HepG2 (cell line): ENCODE measurements around the gene NBEAL2. TPM values are rescaled to one million over a fixed set of nuclear protein-coding genes. Genes with fewer than 3 reads are reported as not detected.

Source experiments
- ATAC-seq: fragments of 200-7000 bp; cut with Tn5 transposase; 3 replicates; pipeline ENCODE4 v1.9.1; 2020; ENCODE audit warnings: mild to moderate bottlenecking, moderate library complexity
- BruUV-seq: library from RNA; stranded (reverse); fragments of 400-500 nt; replicated peaks from 2 replicates; lab custom pipeline; 2021; lab: Mats Ljungman, UMichigan
- CTCF ChIA-PET: fragments of 300-600 bp; formaldehyde crosslinking; extraction: SDS; loops from one replicate; lab custom pipeline; 2021; ENCODE audit warnings: low total read pairs, inconsistent platforms, low intra/inter-chr PET ratio; lab: Yijun Ruan, JAX
- POLR2A ChIA-PET: fragments of 350-600 bp; sonication (Branson Sonifier 250); formaldehyde crosslinking; loops from one replicate; lab custom pipeline; 2020; ENCODE audit warnings: antibody characterized with exemption, inconsistent platforms; lab: Yijun Ruan, JAX
- DNase-seq: peaks from one replicate; pipeline ENCODE4 v3.0.0-alpha.2; 2015; ENCODE audit warnings: low spot score
- FAIRE-seq: peaks from 3 replicates; lab custom pipeline; 2011; peaks lifted over from hg19 to GRCh38; lab: Jason Lieb, UNC
- H2AFZ ChIP-seq: one replicate; pipeline ENCODE4 v1.6.1; 2011; ENCODE audit warnings: low read length, inconsistent platforms
- H3K27ac ChIP-seq: fragments of 300-600 bp; 3 replicates; pipeline ENCODE4 v1.8.0; 2011; ENCODE audit warnings: mixed run types, mild to moderate bottlenecking, mixed read lengths, low read length, inconsistent platforms; ENCODE audit not compliant: insufficient read depth; ENCODE audit errors: extremely low read length
- H3K27me3 ChIP-seq, 2 experiments: fragments of 200-600 bp in 1 of 2; 2 replicates in 1 of 2; 3 replicates in 1 of 2; pipeline versions ENCODE4 v1.6.0 to v1.8.0; 2011; ENCODE audit warnings: low read length in 2 of 2, mild to moderate bottlenecking in 2 of 2, moderate library complexity in 2 of 2, inconsistent platforms in 1 of 2; ENCODE audit not compliant: insufficient read depth in 2 of 2, control insufficient read depth in 1 of 2
- H3K36me3 ChIP-seq, 2 experiments: fragments of 200-600 bp in 1 of 2; replicated peaks in 1 of 2; 2 replicates in 1 of 2; 3 replicates in 1 of 2; pipeline versions ENCODE4 v1.5.1 to v1.8.0; 2011; ENCODE audit warnings: low read length in 2 of 2, inconsistent platforms in 1 of 2; ENCODE audit not compliant: insufficient read depth in 2 of 2, control insufficient read depth in 1 of 2
- H3K4me1 ChIP-seq: 2 replicates; pipeline ENCODE4 v1.5.1; 2012; ENCODE audit warnings: low read length, inconsistent platforms; ENCODE audit not compliant: insufficient read depth
- H3K4me2 ChIP-seq: 2 replicates; pipeline ENCODE4 v1.6.0; 2011; ENCODE audit warnings: low read depth, low read length, inconsistent platforms
- H3K4me3 ChIP-seq, 3 experiments: fragments of 200-600 bp in 1 of 3; sonication (generic), shearing (Covaris generic) in 1 of 3; replicated peaks in 1 of 3; 2 replicates each; pipeline ENCODE4 v1.5.1; 2011 to 2016; ENCODE audit warnings: low read length in 3 of 3, inconsistent platforms in 2 of 3, low read depth in 2 of 3, mild to moderate bottlenecking in 2 of 3, control low read depth in 1 of 3, mixed read lengths in 1 of 3; ENCODE audit not compliant: insufficient read depth in 1 of 3
- H3K79me2 ChIP-seq: one replicate; pipeline ENCODE4 v1.6.1; 2011; ENCODE audit warnings: low read length, inconsistent platforms; ENCODE audit not compliant: insufficient read depth
- H3K9ac ChIP-seq: 2 replicates; pipeline ENCODE4 v1.6.0; 2011; ENCODE audit warnings: mild to moderate bottlenecking, low read depth, low read length, inconsistent platforms; ENCODE audit not compliant: insufficient read depth
- H3K9me3 ChIP-seq: 2 replicates; pipeline ENCODE4 v1.5.1; 2012; ENCODE audit warnings: mild to moderate bottlenecking, low read length
- H4K20me1 ChIP-seq: 2 replicates; pipeline ENCODE4 v1.6.0; 2011; ENCODE audit warnings: inconsistent platforms, mild to moderate bottlenecking, low read length, moderate library complexity; ENCODE audit not compliant: insufficient read depth
- AGO1 ChIP-seq: fragments of 200-400 bp; formaldehyde crosslinking; IDR thresholded peaks from 2 replicates; pipeline ENCODE4 v1.6.1; 2017; ENCODE audit warnings: mild to moderate bottlenecking, low read depth, low read length, moderate library complexity; ENCODE audit not compliant: poor library complexity, severe bottlenecking
- FOXC1 ChIP-seq: sonication (generic); formaldehyde crosslinking; IDR thresholded peaks from 2 replicates; pipeline ENCODE4 v1.8.0; 2022; ENCODE audit warnings: mild to moderate bottlenecking, missing genetic modification reagents, borderline replicate concordance
- RBM22 ChIP-seq: fragments of 200-400 bp; formaldehyde crosslinking; optimal IDR thresholded peaks from 2 replicates; pipeline ENCODE3; 2017; ENCODE audit warnings: mild to moderate bottlenecking, low read length, moderate library complexity
- RBM39 ChIP-seq: fragments of 200-400 bp; formaldehyde crosslinking; IDR thresholded peaks from one replicate; pipeline ENCODE4 v1.6.1; 2018; ENCODE audit warnings: antibody characterized with exemption, mild to moderate bottlenecking, low read depth, low read length; ENCODE audit not compliant: poor library complexity, severe bottlenecking
- RFXANK ChIP-seq: IDR thresholded peaks from 2 replicates; pipeline ENCODE4 v1.6.1; 2016
- SP1 ChIP-seq, 2 experiments: fragments of 450-650 bp in 1 of 2; sonication (generic) in 1 of 2; formaldehyde crosslinking in 1 of 2; IDR thresholded peaks; 2 replicates each; pipeline versions ENCODE4 v1.4.0 to v1.6.1; 2016 to 2020; ENCODE audit warnings: missing genetic modification reagents in 1 of 2
- ZNF580 ChIP-seq: IDR thresholded peaks from 2 replicates; pipeline ENCODE4 v1.6.1; 2016; ENCODE audit warnings: low read depth, borderline replicate concordance
- WGBS: methylation state at CpG from one replicate; pipeline ENCODE4 v1.1.6; 2017; ENCODE audit warnings: low lambda C conversion rate; 5-methylcytosine and 5-hydroxymethylcytosine counted together
- in situ Hi-C: cut with HindIII; loops from 2 replicates; pipeline ENCODE4 v1.10.0; 2017; ENCODE audit warnings: low pct_unique_long_range_greater_than_20kb; ENCODE audit not compliant: extremely low pct_ligation_motif_present
- intact Hi-C: fragments of 100-400 bp; cut with micrococcal nuclease; formaldehyde crosslinking; loops from one replicate; pipeline ENCODE4 v1.10.0; 2022; ENCODE audit not compliant: unreplicated experiment
- polyA plus RNA-seq, 8 experiments: library from polyadenylated mRNA; depleted of rRNA in 3 of 8; stranded (reverse) in 7 of 8; unstranded in 1 of 8; fragments of >200 nt; fragmentation: Illumina TruSeq in 4 of 8; extraction: Trizol in 4 of 8; gene quantifications; 2 replicates each; pipeline versions ENCODE4 v1.2.1 to v1.2.3, GENCODE V29; 2011 to 2016; ENCODE audit warnings: low read depth in 4 of 8, missing spikeins in 1 of 8, mixed read lengths in 1 of 8; ENCODE audit not compliant: insufficient read depth in 1 of 8
- total RNA-seq, 5 experiments: library from RNA; depleted of rRNA; stranded (reverse); fragments of >200 nt; fragmentation: Illumina TruSeq; extraction: Trizol; gene quantifications; 2 replicates each; pipeline ENCODE4 v1.2.3, GENCODE V29; 2016; ENCODE audit warnings: low read depth in 1 of 5
- TF ChIP-seq, protein P1 (sequence below): sonication (generic); formaldehyde crosslinking; IDR thresholded peaks from 2 replicates; pipeline ENCODE4 v1.8.0; 2022; ENCODE audit warnings: mild to moderate bottlenecking, missing genetic modification reagents, borderline replicate concordance
- TF ChIP-seq, protein P2 (sequence below): IDR thresholded peaks from 2 replicates; pipeline ENCODE4 v1.6.1; 2012; ENCODE audit warnings: low read depth, low read length, improper control_type of control experiment
- TF ChIP-seq, protein P3 (sequence below): sonication (generic); formaldehyde crosslinking; IDR thresholded peaks from 2 replicates; pipeline ENCODE4 v1.4.0; 2020; ENCODE audit warnings: mild to moderate bottlenecking, missing genetic modification reagents

The NBEAL2 gene
- total and polyA plus RNA-seq, 2 of the 13 experiments (the other 11 are each of a cell fraction or from before 2014, with no cell fraction given) = 9.7 to 12.4 TPM

DNA sequence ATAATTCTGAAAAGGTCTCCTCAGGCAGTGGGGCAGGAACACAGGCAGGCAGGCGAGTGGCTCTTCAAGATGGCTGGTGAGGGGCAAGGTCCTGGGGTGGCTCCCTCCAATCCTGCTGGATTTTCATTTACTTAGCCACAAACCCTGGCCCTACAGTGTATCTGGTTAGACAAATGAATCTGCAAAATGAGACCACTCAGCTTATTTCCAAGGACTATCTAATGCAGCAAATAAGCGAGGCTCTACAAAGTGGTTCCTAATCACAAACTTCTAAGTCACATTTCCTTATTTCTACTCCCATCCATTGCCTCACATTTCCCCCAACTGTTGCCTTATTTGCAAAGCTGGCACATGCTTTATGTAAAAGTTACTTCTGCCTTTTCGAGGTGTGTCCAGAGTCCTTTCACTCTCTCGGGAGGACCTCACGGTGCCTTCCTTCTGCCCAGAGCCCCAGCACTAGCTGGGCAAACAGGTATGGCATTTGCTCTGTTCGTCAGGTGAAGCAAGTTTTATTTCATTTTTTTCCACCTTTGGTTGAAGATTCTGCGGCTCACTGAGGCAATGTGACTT is 43.4 kb upstream of the NBEAL2 start:
- H4K20me1 ChIP-seq = peaks cover 18% of the 10 kb centered on the region
- H3K4me3 ChIP-seq = no peak overlapping the region
- no peak overlapping the region for H3K27ac ChIP-seq
- BruUV-seq = no TSS peak
- 94% methylated on average over 7 of the region's 7 CpGs for WGBS
- no peaks in the 10 kb centered on the region for H3K27me3 ChIP-seq
- DNase-seq (no peak), FAIRE-seq (no peak), ATAC-seq (no peak)
- TF ChIP-seq RBM22 (peak; percentile 1), ZNF580 (0 out of 2 replicates have a peak, but pooled peaks have one; percentile 1), AGO1 (no peak)
- no peak overlapping the region for H3K9ac ChIP-seq
- H3K9me3 ChIP-seq = no peaks in the 10 kb centered on the region
- in situ Hi-C loops (no loop called here), intact Hi-C loops (no loop called here)
- ChIA-PET POLR2A (interaction anchor here (1.2 to 2.2 kb wide), 5 partner anchors 8 to 56 kb away, joined by 3 to 19 read pairs (median 8); partner anchors contain the start of genes CCDC12 and NBEAL2), CTCF (interaction anchor here (1.2 kb wide), 1 partner anchor 13 kb away, joined by 3 read pairs; no protein-coding TSS in a partner anchor)
- peaks cover 92% of the 10 kb centered on the region for H3K4me1 ChIP-seq
- peaks cover 66% of the 10 kb centered on the region for H3K79me2 ChIP-seq
- H3K36me3 ChIP-seq = peaks cover 16 to 66% of the 10 kb centered on the region in 2 experiments
- H2AFZ ChIP-seq = no peak overlapping the region
- H3K4me2 ChIP-seq = no peak overlapping the region

DNA sequence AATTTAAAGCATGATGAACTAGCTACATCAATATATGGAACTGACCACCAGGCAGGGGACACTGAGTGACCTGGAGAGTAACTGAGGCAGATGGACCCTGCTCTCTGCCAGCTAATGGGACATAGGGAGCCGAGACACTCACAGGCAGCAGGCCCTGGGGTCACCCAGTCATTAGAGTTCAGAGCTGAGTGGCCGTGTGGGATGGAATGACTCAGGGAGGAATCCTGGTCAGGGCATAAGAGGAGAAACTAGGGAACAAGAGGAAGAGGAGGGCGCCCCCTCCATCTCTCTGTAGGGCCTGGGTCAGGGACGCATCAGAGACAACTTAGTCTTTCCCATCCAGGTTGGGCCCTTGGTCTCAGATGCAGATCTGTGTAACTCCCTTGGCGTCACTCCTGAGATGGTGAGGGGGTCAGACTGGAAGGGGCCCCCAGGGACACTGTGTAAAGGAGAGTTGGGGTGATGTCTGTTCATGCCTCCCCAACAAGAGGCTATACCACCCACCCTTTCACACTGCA is 42.7 kb upstream of the NBEAL2 start:
- WGBS = 98% methylated on average over 5 of the region's 5 CpGs
- intact Hi-C loops (no loop called here), in situ Hi-C loops (no loop called here)
- ChIA-PET CTCF (no interaction called here), POLR2A (interaction anchor here (1.7 to 2.2 kb wide), 3 partner anchors 11 to 43 kb away, joined by 8 to 19 read pairs (median 14); partner anchors contain the start of genes CCDC12 and NBEAL2)
- BruUV-seq = no TSS peak
- DNase-seq = no peak
- Histone ChIP-seq H3K9me3 (no peaks in the 10 kb centered on the region), H3K4me2 (no peak overlapping the region), H3K36me3 (peaks cover 16 to 69% of the 10 kb centered on the region in 2 experiments), H2AFZ (no peak overlapping the region), H3K9ac (no peak overlapping the region), H4K20me1 (peaks cover 10% of the 10 kb centered on the region), H3K79me2 (peaks cover 63% of the 10 kb centered on the region), H3K4me1 (peaks cover 92% of the 10 kb centered on the region), H3K27ac (no peak overlapping the region), H3K4me3 (no peak overlapping the region), H3K27me3 (no peaks in the 10 kb centered on the region)
- FAIRE-seq = no peak
- ATAC-seq = no peak
- TF ChIP-seq SP1 (IDR thresholded peaks at IDR 0.05) (no peak), SP1 (CRISPR knock-in tag; IDR thresholded peaks at IDR 0.05) (no peak), RBM39 (no peak), RFXANK (CRISPR knock-in tag) (no peak), FOXC1 (no peak)
- TF ChIP-seq, protein P1, sequence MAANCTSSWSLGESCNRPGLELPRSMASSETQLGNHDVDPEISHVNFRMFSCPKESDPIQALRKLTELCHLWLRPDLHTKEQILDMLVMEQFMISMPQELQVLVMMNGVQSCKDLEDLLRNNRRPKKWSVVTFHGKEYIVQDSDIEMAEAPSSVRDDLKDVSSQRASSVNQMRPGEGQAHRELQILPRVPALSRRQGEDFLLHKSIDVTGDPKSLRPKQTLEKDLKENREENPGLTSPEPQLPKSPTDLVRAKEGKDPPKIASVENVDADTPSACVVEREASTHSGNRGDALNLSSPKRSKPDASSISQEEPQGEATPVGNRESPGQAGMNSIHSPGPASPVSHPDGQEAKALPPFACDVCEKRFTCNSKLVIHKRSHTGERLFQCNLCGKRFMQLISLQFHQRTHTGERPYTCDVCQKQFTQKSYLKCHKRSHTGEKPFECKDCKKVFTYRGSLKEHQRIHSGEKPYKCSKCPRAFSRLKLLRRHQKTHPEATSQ = no peak
- TF ChIP-seq, protein P2, sequence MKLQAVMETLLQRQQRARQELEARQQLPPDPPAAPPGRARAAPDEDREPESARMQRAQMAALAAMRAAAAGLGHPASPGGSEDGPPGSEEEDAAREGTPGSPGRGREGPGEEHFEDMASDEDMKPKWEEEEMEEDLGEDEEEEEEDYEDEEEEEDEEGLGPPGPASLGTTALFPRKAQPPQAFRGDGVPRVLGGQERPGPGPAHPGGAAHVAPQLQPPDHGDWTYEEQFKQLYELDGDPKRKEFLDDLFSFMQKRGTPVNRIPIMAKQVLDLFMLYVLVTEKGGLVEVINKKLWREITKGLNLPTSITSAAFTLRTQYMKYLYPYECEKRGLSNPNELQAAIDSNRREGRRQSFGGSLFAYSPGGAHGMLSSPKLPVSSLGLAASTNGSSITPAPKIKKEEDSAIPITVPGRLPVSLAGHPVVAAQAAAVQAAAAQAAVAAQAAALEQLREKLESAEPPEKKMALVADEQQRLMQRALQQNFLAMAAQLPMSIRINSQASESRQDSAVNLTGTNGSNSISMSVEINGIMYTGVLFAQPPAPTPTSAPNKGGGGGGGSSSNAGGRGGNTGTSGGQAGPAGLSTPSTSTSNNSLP = no peak
- TF ChIP-seq, protein P3, sequence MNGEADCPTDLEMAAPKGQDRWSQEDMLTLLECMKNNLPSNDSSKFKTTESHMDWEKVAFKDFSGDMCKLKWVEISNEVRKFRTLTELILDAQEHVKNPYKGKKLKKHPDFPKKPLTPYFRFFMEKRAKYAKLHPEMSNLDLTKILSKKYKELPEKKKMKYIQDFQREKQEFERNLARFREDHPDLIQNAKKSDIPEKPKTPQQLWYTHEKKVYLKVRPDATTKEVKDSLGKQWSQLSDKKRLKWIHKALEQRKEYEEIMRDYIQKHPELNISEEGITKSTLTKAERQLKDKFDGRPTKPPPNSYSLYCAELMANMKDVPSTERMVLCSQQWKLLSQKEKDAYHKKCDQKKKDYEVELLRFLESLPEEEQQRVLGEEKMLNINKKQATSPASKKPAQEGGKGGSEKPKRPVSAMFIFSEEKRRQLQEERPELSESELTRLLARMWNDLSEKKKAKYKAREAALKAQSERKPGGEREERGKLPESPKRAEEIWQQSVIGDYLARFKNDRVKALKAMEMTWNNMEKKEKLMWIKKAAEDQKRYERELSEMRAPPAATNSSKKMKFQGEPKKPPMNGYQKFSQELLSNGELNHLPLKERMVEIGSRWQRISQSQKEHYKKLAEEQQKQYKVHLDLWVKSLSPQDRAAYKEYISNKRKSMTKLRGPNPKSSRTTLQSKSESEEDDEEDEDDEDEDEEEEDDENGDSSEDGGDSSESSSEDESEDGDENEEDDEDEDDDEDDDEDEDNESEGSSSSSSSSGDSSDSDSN (CRISPR knock-in tag) = no peak
